Breast epithelium (tissue), 3 donors: Measurements from ENCODE around the gene POU2F2.

Experiments
- CTCF ChIP-seq, 3 donors: fragments of 450-650 bp; IDR thresholded peaks; one replicate each; pipeline ENCODE4 v1.5.1; 2016 to 2017; ENCODE audit warnings: antibody characterized with exemption in 3 of 3, mild to moderate bottlenecking in 3 of 3, moderate library complexity in 3 of 3
- POLR2AphosphoS5 ChIP-seq, 3 donors: sonication (generic); formaldehyde crosslinking; IDR thresholded peaks; one replicate each; pipeline ENCODE4 v1.6.1; 2017; ENCODE audit warnings: antibody characterized with exemption in 3 of 3

- no peak for TF ChIP-seq CTCF (IDR thresholded peaks at IDR 0.05)
- no peak for TF ChIP-seq POLR2AphosphoS5 (IDR thresholded peaks at IDR 0.05)
These were observed 7.8 kb downstream of the POU2F2 start for GRCh38 chr19:42124386-42124901.
